HepG2 (cell line): ENCODE results near the gene NFKBIA. TPM values are rescaled to one million over a fixed set of nuclear protein-coding genes. Genes with fewer than 3 reads are reported as not detected.
A peak's percentile ranks its signal among the peaks of the same experiment; 100 is the strongest.

Source experiments
- BHLHE40 ChIP-seq: IDR thresholded peaks from 2 replicates; pipeline ENCODE4 v1.6.1; 2011; ENCODE audit warnings: low read length, improper control_type of control experiment
- CENPX ChIP-seq: sonication (generic); formaldehyde crosslinking; IDR thresholded peaks from 2 replicates; pipeline ENCODE4 v1.9.0; 2021; ENCODE audit warnings: mild to moderate bottlenecking, missing genetic modification reagents, moderate library complexity
- CHCHD3 ChIP-seq: sonication (generic); formaldehyde crosslinking; IDR thresholded peaks from 2 replicates; pipeline ENCODE4 v1.8.0; 2022; ENCODE audit warnings: mild to moderate bottlenecking, missing genetic modification reagents, moderate library complexity
- FOXA3 ChIP-seq: IDR thresholded peaks from 2 replicates; pipeline ENCODE4 v1.6.1; 2016; ENCODE audit warnings: missing genetic modification reagents, missing compliant biosample characterization
- HOXA3 ChIP-seq: sonication (generic); formaldehyde crosslinking; IDR thresholded peaks from 2 replicates; pipeline ENCODE4 v1.5.0; 2020; ENCODE audit warnings: missing genetic modification reagents
- IKZF1 ChIP-seq: fragments of 450-650 bp; IDR thresholded peaks from 2 replicates; pipeline ENCODE4 v1.7.1; 2016
- KDM5B ChIP-seq: sonication (generic); formaldehyde crosslinking; IDR thresholded peaks from 2 replicates; pipeline ENCODE4 v1.4.0; 2020; ENCODE audit warnings: missing genetic modification reagents, mild to moderate bottlenecking, borderline replicate concordance
- KLF13 ChIP-seq: sonication (generic); formaldehyde crosslinking; IDR thresholded peaks from 2 replicates; pipeline ENCODE4 v1.4.0; 2020; ENCODE audit warnings: mild to moderate bottlenecking, missing genetic modification reagents
- MZF1 ChIP-seq: sonication (generic); formaldehyde crosslinking; IDR thresholded peaks from 2 replicates; pipeline ENCODE4 v1.8.1; 2023; ENCODE audit warnings: mild to moderate bottlenecking, missing genetic modification reagents, borderline replicate concordance
- ONECUT2 ChIP-seq: sonication (generic); formaldehyde crosslinking; IDR thresholded peaks from 2 replicates; pipeline ENCODE4 v1.4.0; 2020; ENCODE audit warnings: missing genetic modification reagents
- RFX1 ChIP-seq: fragments of 450-650 bp; IDR thresholded peaks from 2 replicates; pipeline ENCODE4 v1.6.1; 2017
- SETDB1 ChIP-seq: sonication (generic); formaldehyde crosslinking; IDR thresholded peaks from 2 replicates; pipeline ENCODE4 v1.5.1; 2020; ENCODE audit warnings: missing genetic modification reagents, mild to moderate bottlenecking, borderline replicate concordance
- SP1 ChIP-seq, 2 experiments: fragments of 450-650 bp in 1 of 2; sonication (generic) in 1 of 2; formaldehyde crosslinking in 1 of 2; IDR thresholded peaks; 2 replicates each; pipeline versions ENCODE4 v1.4.0 to v1.6.1; 2016 to 2020; ENCODE audit warnings: missing genetic modification reagents in 1 of 2
- SP5 ChIP-seq: IDR thresholded peaks from 2 replicates; pipeline ENCODE4 v1.6.1; 2016; ENCODE audit warnings: low read depth, borderline replicate concordance
- TMF1 ChIP-seq: sonication (generic); formaldehyde crosslinking; IDR thresholded peaks from 2 replicates; pipeline ENCODE4 v1.8.1; 2022; ENCODE audit warnings: low read depth, missing genetic modification reagents
- ZFP36L1 ChIP-seq: sonication (generic); formaldehyde crosslinking; IDR thresholded peaks from 2 replicates; pipeline ENCODE4 v1.8.0; 2022; ENCODE audit warnings: mild to moderate bottlenecking, missing genetic modification reagents, moderate library complexity
- ZFP37 ChIP-seq: sonication (generic); formaldehyde crosslinking; IDR thresholded peaks from 2 replicates; pipeline ENCODE4 v1.4.0; 2020; ENCODE audit warnings: missing genetic modification reagents, borderline replicate concordance
- ZNF674 ChIP-seq: sonication (generic); formaldehyde crosslinking; IDR thresholded peaks from 2 replicates; pipeline ENCODE4 v1.5.0; 2020; ENCODE audit warnings: low read depth, mild to moderate bottlenecking, missing genetic modification reagents
- polyA plus RNA-seq, 8 experiments: library from polyadenylated mRNA; depleted of rRNA in 3 of 8; stranded (reverse) in 7 of 8; unstranded in 1 of 8; fragments of >200 nt; fragmentation: Illumina TruSeq in 4 of 8; extraction: Trizol in 4 of 8; gene quantifications; 2 replicates each; pipeline versions ENCODE4 v1.2.1 to v1.2.3, GENCODE V29; 2011 to 2016; ENCODE audit warnings: low read depth in 4 of 8, missing spikeins in 1 of 8, mixed read lengths in 1 of 8; ENCODE audit not compliant: insufficient read depth in 1 of 8
- total RNA-seq, 5 experiments: library from RNA; depleted of rRNA; stranded (reverse); fragments of >200 nt; fragmentation: Illumina TruSeq; extraction: Trizol; gene quantifications; 2 replicates each; pipeline ENCODE4 v1.2.3, GENCODE V29; 2016; ENCODE audit warnings: low read depth in 1 of 5
- TF ChIP-seq, protein P1 (sequence below): sonication (generic); formaldehyde crosslinking; IDR thresholded peaks from 2 replicates; pipeline ENCODE4 v1.4.0; 2020; ENCODE audit warnings: mild to moderate bottlenecking, missing genetic modification reagents
- TF ChIP-seq, protein P2 (sequence below): IDR thresholded peaks from 2 replicates; pipeline ENCODE4 v1.6.1; 2016; ENCODE audit warnings: low read depth
- TF ChIP-seq, protein P3 (sequence below): sonication (generic); formaldehyde crosslinking; IDR thresholded peaks from 2 replicates; pipeline ENCODE4 v1.4.0; 2020; ENCODE audit warnings: missing genetic modification reagents
- TF ChIP-seq, protein P4 (sequence below): sonication (generic); formaldehyde crosslinking; IDR thresholded peaks from 2 replicates; pipeline ENCODE4 v1.4.0; 2020; ENCODE audit warnings: missing genetic modification reagents, borderline replicate concordance

The NFKBIA gene
- total and polyA plus RNA-seq, 2 of the 13 experiments (the other 11 are each of a cell fraction or from before 2014, with no cell fraction given): 197 to 319 TPM

DNA sequence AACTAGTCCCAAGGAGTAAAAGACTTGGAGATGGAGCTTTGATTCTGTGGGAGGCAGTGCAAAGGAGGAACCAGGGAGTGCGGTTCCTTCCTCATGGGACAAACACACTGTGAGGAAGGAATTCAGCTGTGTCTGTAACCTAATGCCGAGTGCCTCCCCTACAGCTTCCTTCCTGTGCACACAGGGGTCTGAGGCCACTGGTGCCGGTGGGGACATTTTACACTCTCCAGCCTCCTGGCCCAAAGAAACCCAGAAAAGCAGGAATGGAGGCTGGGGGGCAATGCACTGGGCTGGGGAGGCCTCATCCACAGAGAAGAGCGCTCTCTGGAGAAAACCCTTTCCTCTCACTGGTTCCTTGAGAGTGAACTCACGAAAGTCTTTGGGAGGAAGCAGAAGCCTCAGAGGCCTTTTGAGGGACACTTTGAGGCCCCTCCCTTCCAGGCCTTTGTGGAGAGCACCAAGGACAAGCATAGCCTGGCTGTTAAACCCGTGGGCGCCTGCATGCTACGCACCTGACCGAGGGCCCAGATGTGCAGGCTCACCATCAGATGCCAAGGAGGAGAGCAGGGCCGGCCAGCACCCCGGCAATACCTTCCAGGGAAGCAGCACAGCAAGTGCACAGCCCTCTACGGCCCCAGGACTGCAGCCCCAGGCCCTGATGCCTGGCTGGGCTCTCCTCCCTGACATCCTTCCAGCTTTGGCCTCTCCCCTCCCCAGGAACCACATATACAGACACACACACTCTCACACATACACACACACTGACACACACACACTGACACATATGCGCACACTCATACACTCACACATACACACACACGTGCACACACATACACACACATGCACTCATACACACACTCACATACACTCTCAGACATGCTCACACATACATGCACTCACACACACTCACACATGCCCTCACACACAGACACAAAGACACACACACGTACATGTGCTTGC is 52.0 kb downstream of the NFKBIA start (continued):
- TF ChIP-seq MZF1 (CRISPR knock-in tag): 0 out of 2 replicates have a peak, but pooled peaks have one; percentile 84
- TF ChIP-seq, protein P1, sequence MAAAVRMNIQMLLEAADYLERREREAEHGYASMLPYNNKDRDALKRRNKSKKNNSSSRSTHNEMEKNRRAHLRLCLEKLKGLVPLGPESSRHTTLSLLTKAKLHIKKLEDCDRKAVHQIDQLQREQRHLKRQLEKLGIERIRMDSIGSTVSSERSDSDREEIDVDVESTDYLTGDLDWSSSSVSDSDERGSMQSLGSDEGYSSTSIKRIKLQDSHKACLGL (CRISPR knock-in tag): no peak
- TF ChIP-seq KLF13 (CRISPR knock-in tag): no peak
- TF ChIP-seq HOXA3: no peak
- TF ChIP-seq CENPX (CRISPR knock-in tag): no peak
- no peak for TF ChIP-seq ZFP37
- no peak for TF ChIP-seq RFX1
- TF ChIP-seq TMF1 (CRISPR knock-in tag): no peak
- peak; percentile 100 for TF ChIP-seq IKZF1
- TF ChIP-seq, protein P2, sequence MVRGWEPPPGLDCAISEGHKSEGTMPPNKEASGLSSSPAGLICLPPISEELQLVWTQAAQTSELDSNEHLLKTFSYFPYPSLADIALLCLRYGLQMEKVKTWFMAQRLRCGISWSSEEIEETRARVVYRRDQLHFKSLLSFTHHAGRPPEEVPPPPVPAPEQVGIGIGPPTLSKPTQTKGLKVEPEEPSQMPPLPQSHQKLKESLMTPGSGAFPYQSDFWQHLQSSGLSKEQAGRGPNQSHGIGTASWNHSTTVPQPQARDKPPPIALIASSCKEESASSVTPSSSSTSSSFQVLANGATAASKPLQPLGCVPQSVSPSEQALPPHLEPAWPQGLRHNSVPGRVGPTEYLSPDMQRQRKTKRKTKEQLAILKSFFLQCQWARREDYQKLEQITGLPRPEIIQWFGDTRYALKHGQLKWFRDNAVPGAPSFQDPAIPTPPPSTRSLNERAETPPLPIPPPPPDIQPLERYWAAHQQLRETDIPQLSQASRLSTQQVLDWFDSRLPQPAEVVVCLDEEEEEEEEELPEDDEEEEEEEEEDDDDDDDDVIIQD: no peak
- TF ChIP-seq KDM5B (CRISPR knock-in tag): no peak; the same call in 1 of the 2 replicates
- no peak for TF ChIP-seq ZFP36L1 (CRISPR knock-in tag)
- TF ChIP-seq SP1 (IDR thresholded peaks at IDR 0.05): peak; percentile 82; the same call in 1 of the 2 replicates
- TF ChIP-seq SP1 (CRISPR knock-in tag; IDR thresholded peaks at IDR 0.05): no peak
- no peak for TF ChIP-seq ONECUT2 (CRISPR knock-in tag)
- TF ChIP-seq, protein P3, sequence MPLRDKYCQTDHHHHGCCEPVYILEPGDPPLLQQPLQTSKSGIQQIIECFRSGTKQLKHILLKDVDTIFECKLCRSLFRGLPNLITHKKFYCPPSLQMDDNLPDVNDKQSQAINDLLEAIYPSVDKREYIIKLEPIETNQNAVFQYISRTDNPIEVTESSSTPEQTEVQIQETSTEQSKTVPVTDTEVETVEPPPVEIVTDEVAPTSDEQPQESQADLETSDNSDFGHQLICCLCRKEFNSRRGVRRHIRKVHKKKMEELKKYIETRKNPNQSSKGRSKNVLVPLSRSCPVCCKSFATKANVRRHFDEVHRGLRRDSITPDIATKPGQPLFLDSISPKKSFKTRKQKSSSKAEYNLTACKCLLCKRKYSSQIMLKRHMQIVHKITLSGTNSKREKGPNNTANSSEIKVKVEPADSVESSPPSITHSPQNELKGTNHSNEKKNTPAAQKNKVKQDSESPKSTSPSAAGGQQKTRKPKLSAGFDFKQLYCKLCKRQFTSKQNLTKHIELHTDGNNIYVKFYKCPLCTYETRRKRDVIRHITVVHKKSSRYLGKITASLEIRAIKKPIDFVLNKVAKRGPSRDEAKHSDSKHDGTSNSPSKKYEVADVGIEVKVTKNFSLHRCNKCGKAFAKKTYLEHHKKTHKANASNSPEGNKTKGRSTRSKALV (CRISPR knock-in tag): no peak
- TF ChIP-seq BHLHE40: no peak
- TF ChIP-seq SETDB1 (CRISPR knock-in tag): no peak
- TF ChIP-seq, protein P4, sequence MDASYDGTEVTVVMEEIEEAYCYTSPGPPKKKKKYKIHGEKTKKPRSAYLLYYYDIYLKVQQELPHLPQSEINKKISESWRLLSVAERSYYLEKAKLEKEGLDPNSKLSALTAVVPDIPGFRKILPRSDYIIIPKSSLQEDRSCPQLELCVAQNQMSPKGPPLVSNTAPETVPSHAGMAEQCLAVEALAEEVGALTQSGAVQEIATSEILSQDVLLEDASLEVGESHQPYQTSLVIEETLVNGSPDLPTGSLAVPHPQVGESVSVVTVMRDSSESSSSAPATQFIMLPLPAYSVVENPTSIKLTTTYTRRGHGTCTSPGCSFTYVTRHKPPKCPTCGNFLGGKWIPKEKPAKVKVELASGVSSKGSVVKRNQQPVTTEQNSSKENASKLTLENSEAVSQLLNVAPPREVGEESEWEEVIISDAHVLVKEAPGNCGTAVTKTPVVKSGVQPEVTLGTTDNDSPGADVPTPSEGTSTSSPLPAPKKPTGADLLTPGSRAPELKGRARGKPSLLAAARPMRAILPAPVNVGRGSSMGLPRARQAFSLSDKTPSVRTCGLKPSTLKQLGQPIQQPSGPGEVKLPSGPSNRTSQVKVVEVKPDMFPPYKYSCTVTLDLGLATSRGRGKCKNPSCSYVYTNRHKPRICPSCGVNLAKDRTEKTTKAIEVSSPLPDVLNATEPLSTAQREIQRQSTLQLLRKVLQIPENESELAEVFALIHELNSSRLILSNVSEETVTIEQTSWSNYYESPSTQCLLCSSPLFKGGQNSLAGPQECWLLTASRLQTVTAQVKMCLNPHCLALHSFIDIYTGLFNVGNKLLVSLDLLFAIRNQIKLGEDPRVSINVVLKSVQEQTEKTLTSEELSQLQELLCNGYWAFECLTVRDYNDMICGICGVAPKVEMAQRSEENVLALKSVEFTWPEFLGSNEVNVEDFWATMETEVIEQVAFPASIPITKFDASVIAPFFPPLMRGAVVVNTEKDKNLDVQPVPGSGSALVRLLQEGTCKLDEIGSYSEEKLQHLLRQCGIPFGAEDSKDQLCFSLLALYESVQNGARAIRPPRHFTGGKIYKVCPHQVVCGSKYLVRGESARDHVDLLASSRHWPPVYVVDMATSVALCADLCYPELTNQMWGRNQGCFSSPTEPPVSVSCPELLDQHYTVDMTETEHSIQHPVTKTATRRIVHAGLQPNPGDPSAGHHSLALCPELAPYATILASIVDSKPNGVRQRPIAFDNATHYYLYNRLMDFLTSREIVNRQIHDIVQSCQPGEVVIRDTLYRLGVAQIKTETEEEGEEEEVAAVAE (CRISPR knock-in tag): no peak
- TF ChIP-seq CHCHD3 (CRISPR knock-in tag): no peak
- no peak for TF ChIP-seq SP5
- no peak for TF ChIP-seq FOXA3 (CRISPR knock-in tag)
- TF ChIP-seq ZNF674 (CRISPR knock-in tag): no peak
